A549 (cell line): ENCODE results near the gene PILRA.

Experiments used
- CEBPB ChIP-seq, 2 experiments: fragments of >200 bp in 1 of 2; sonication (Bioruptor Twin) in 1 of 2; formaldehyde crosslinking in 1 of 2; IDR thresholded peaks; 2 replicates each; pipeline ENCODE4 v1.6.1; 2012 to 2016
- EP300 ChIP-seq, 2 experiments: fragments of >200 bp; sonication (Bioruptor Twin); formaldehyde crosslinking; IDR thresholded peaks; 2 replicates in 1 of 2; 3 replicates in 1 of 2; pipeline ENCODE4 v1.6.1; 2016 to 2017
- HDAC2 ChIP-seq: fragments of 200-600 bp; sonication (generic); IDR thresholded peaks from 2 replicates; pipeline ENCODE4 v1.6.1; 2016
- JUN ChIP-seq, 2 experiments: fragments of >200 bp; sonication (Bioruptor Twin); formaldehyde crosslinking; IDR thresholded peaks; 2 replicates in 1 of 2; 3 replicates in 1 of 2; pipeline ENCODE4 v1.6.1; 2016 to 2017
- KDM1A ChIP-seq: fragments of 200-600 bp; sonication (generic); IDR thresholded peaks from 2 replicates; pipeline ENCODE4 v1.6.1; 2016; ENCODE audit warnings: low read depth, mild to moderate bottlenecking
- NR3C1 ChIP-seq: fragments of >200 bp; sonication (Bioruptor Twin); formaldehyde crosslinking; IDR thresholded peaks from 3 replicates; pipeline ENCODE4 v1.6.1; 2017
- ZC3H11A ChIP-seq: fragments of 450-650 bp; IDR thresholded peaks from 2 replicates; pipeline ENCODE4 v1.6.1; 2014; ENCODE audit warnings: antibody characterized with exemption, mild to moderate bottlenecking
- TF ChIP-seq, protein P1 (sequence below): fragments of >200 bp; sonication (Bioruptor Twin); formaldehyde crosslinking; IDR thresholded peaks from 3 replicates; pipeline ENCODE4 v1.5.1; 2016
- TF ChIP-seq, protein P2 (sequence below): IDR thresholded peaks from 2 replicates; pipeline ENCODE4 v1.6.1; 2012

DNA sequence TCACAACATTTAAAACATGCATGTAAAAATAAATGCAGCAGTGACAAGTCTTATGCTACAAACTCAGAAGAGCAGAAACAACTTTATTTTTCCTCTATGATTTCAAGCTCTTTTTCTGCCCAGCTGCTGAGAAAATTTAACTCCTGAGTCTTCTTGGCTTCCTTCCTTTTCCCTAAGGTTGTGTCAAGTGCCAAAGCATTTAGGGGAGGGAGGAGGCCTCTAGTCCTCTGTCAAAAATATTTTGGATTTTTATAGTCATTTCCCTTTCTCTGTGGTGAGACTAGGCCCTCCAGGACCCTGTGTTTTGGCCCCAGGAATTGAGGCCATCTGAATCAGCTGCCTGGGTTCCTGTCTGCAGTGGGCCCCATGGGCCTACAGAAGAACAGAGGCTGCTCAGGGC lies 26.4 kb upstream of the PILRA start:
- TF ChIP-seq, protein P1, sequence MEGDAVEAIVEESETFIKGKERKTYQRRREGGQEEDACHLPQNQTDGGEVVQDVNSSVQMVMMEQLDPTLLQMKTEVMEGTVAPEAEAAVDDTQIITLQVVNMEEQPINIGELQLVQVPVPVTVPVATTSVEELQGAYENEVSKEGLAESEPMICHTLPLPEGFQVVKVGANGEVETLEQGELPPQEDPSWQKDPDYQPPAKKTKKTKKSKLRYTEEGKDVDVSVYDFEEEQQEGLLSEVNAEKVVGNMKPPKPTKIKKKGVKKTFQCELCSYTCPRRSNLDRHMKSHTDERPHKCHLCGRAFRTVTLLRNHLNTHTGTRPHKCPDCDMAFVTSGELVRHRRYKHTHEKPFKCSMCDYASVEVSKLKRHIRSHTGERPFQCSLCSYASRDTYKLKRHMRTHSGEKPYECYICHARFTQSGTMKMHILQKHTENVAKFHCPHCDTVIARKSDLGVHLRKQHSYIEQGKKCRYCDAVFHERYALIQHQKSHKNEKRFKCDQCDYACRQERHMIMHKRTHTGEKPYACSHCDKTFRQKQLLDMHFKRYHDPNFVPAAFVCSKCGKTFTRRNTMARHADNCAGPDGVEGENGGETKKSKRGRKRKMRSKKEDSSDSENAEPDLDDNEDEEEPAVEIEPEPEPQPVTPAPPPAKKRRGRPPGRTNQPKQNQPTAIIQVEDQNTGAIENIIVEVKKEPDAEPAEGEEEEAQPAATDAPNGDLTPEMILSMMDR, result no peak
- TF ChIP-seq EP300 (IDR thresholded peaks at IDR 0.05) (no peak), HDAC2 (no peak), CEBPB (IDR thresholded peaks at IDR 0.05) (no peak), JUN (IDR thresholded peaks at IDR 0.05) (no peak), ZC3H11A (no peak), NR3C1 (no peak), KDM1A (no peak)
- TF ChIP-seq, protein P2, sequence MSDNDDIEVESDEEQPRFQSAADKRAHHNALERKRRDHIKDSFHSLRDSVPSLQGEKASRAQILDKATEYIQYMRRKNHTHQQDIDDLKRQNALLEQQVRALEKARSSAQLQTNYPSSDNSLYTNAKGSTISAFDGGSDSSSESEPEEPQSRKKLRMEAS, result no peak
